ENCODE measurements around the gene XXYLT1.

XXYLT1 gene

DNA sequence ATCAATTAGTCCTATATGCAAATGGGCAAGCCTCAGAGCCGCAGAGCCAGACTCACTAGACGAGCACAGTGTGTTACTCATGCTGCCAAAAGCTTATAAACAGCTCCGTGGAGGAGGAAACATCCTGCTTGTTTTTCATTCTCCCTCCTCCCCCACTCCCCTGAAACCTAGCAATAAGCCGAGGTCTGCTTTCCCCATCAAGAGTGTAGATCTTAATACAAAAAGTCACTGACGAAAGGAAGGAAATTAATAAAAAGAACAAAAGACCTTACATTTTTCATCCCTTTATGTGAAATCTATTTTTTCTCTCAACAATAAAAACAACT is 88.5 kb downstream of the XXYLT1 start:
- no peak for DNase-seq

DNA sequence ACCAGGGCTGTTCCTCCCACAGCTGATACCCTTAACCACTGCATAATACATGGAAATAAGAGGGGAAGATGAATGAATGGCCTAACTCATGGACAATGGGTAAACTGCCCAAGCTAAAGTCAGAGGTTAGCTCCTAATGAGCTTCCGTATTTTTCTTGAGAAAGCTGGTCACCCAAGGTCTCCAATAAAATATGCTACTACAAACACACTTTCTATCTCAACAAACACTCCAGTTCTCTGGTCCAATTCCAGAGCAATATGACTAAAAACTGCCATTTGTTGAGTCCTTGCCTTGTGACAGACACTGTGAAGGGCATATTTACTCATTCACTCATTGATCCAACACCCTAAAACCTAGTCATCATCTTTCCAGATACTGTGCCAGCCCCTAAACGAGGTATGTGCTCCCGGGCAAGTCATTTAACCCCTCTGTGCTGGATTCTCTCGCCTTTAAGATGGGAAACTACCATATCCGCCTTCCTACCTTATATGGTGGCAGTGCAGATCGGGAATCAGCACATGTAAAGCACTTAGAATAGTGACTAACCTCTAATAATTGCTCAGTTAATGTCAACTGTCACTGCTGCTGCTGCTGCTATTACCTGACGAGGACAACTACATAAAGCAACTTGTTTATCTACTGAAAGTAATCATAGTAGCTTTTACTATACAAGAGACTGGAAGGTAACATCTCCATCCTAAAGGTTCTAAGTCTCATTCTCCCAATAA is 89.1 kb downstream of the XXYLT1 start:
- DNase-seq = no peak

DNA sequence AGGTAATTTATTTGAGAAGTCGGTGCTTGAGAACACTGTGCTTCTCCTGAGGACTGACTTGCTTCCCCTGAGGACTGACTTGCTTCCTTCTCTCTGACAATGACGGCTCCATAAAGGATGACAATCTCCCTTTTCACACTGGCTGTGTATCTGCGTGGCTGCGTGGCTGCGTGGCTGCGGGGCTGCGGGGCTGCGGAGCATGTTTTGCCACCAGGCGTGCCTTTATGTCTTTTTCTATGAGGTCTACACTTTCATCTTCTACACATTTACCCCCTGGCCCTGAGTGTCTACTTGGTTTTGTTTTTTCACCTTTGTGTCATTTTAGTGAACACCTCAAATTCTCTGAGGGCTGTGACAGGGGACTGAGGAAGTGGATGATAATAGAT is 89.9 kb downstream of the XXYLT1 start:
- no peak for DNase-seq

DNA sequence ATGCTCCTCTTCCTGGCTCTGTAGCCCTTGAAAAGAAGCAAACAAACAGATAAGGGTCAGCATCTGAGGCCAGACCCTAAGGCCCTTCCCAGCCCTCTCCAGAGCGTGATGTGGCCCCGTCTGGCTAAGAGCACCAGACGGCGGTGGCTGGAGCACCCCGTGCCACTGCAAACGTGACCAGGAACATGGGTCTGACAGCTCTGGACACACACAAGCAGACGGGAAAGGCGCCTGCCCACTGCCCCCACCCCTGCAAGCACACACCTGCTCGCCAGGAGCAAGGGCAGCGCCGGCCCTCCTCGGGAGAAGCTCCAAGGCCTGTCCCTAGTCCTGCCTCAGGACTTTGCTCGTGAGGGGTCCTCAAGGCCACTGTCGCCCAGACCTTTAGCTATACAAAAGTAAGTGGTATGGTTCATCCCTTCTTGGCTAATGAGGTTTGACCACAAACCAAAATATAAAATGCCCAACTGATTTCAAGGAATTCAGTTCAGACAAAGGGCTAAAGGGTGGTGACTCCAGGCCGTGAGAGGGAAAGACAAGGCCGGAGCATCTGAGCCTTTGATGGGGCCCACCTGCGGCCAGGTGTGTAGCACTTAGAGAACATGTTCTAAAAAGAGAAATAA is 90.4 kb downstream of the XXYLT1 start:
- no peak for DNase-seq

DNA sequence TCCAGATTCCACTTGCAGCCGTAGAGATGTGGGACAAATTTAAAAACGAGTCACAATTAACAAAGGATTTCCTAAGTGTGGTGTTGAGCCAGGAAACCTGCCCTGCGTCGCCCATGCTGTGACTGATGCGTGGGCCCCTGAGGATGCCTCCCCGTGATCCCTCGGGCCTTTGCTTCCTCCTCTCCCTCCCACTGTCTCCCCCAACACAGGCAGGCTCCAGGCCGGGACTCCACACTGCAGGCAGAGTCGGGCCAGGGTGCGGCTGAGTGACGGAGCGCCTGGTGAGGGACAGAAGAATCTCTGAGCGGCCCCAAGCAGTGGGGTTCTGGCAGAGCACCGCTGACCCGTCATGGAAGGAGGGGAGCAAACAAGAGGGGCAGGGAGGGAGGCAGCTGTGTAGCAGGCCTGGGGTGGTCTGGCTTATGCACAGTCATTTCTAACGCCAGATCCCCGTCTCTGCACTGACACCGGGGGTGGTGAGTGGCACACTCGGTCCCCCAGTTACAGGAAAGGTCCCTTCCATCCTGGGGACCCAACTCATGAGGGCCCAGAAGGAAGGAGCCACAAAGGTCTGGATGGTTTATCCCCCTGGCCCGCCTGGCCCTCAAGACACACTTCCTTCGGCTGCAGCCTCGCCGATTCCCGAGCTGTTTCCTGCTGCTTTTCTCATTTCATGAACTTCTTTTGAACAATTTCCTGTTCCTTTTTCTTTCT is 91.0 kb downstream of the XXYLT1 start:
- no peak for DNase-seq

DNA sequence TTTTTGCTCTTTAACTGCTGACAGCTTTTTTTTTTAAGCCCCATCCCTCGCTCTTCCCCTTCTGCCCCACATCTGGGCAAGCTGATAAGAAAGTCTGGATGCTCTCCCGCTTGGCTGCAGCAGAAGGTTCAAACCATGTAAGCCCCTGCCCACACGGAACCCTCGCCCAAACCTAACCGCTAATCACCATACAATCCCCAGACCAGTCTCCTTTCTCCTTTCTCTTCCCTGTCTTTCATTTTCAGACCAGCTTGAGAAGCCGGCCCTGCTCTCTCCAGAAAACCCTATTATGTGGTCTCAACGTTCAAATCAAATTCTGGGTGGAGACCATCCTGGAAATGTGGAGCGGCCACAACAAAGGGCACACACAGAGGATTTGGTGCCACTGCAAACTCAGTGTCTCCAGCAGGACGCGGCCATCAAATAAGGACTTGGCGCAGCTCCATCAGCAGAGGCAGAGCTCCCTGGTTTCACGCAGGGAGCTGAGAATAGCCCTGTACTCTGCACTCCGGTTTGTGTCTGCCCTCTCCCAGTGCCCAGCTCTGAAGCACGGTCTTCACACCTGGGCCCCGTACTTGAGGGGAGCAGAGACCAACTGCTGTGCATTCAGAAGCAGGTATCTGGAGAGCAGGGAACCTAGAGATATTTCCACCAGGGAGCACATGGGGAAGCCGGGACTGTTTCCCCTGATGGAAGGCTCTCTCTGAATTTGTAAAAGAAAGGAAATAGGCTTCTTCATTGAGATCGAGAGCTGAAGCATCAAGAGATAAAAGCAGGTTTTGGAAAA is 92.6 kb downstream of the XXYLT1 start:
- no peak for DNase-seq

DNA sequence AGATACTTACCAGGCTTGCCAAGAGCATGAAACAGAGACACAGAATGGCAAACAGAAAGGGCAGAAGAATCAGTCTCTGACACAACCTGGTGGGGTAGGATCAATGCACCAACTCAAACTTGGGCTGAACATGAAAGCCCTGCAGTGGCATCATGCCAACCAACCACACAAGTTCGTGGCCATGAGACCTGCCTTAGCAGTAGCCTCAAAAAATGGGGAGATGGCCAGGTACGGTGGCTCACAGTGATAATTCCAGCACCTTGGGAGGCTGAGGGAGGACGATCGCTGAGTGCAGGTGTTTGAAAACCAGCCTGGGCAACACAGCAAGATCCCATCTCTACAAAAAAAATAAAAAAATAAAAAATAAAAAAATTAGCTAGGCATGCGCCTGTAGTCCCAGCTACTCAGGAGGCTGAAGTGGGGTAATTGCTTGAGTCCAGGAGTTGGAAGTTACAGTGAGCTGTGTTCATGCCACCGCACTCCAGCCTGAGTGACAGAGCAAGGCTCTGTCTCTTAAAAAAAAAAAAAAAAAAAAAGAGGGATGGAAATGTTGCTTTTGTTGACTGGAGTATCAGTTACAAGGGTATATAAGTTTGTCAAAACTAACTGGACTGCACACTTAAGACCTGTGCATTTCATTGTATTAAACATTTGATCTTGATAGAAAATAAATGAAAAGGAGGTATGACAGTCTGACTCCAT is 93.4 kb downstream of the XXYLT1 start:
- DNase-seq = no peak

DNA sequence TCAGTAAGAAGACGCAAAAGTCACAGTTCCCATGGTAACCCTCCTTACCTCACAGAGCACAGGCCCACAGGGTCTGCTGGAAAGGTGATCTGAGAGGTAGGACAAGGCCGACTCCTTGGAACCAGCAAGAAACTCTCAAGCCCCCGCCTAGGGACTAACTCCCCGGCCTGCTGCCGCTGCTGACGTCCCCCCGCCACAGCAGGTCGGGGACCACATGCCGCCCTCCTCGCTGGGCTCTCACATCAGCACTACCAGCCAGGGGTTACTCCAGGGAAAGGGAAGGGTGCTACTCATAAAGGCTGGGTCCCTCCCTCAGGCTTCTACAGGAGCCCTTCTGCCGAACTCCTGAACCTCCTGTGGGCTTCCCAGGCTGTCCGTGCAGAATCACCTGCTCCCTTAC is 94.2 kb downstream of the XXYLT1 start:
- no peak for DNase-seq

DNA sequence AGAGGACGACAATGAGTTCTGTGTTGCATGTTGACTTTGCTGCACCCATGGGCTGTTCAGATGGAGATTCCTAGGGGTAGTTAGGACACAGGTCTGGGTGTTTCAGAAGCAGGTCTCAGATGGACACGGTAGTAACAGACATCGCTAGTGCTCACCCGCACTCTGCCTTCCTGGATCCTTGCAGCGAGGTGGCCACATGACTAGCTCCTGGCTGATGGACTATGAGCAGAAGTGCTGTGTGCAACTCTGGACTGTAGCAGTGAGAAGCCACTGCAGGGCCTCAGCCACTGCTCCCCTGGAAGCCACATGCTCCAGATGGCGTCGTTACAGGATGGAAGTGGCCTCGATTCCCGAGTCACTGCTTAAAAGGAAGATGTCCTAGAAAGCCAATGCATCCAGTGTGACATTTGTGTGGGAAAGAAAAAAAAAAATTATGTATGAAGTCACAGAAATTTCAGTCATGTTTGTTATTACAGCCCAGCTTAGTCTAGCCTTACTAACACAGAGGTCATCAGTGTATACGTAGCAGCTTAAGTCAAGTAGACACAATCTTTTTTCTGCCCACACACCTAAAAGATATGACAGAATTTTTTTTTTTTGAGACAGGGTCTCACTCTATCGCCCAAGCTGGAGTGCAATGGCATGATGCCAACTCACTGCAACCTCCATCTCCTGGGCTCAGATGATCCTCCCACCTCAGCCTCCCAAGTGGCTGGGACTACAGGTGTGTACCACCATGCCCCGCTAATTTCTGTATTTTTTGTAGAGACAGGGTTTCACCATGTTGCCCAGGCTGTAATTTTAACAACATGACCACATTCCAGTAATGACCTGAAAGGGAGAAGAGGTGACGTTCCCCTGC is 95.3 kb downstream of the XXYLT1 start:
- DNase-seq = no peak

DNA sequence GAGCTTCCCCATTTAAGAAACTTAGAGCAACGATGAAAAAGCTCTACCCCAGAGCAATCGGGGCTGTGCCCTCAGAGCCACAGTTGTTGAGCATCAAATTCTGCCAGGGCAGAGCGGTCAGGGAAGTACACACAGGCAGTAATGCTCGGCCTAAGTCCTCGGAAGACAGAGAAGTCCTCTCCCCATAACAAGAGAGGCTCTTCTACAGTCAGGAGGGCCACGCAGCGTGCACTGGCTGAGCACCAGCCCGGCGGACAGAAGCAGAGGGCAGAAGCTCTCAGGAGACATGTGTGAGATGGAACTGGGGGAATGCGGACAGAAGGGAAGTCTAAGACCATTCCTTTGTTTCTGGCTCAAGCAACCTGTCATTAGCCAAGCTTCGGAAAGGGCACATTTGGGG is 95.9 kb downstream of the XXYLT1 start:
- no peak for DNase-seq

DNA sequence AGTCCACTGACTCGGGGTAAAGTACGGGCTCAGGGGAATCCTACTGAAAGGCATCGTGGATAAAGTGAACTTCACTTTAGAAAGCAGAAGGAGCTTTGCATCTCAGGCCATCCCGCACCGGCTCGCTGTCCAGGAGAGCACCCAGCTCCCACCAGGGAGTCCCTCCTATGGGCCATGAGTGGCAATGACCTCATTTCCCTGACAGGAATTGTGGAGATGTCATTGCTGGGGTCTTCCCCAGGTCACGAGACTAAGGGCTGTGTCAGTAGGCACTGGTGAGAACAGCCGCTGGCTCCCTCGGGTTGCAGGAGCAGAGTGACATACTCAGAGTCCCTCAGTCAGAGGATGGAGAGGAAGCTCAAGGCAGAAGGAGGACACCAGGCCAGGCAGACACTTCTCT is 97.3 kb downstream of the XXYLT1 start:
- no peak for DNase-seq

DNA sequence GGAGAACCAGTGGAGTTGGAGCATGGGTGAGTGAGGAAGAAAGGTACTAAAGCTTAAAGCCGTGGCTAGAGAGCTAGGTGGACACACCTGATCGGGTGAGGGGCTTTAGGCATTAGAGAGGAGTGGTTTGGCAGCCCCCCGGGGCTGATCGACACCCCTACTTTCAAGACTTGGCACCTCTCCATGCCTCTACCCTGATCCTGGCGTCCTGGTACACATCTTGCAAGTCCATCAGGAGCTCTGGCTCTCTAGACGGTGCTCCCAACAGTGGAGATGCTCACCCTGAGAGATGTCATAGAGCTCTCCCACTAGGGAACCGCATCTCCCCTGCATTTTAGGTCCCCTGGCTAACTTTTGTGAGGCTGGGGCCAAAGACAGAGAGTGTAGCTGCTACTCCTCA is 98.1 kb downstream of the XXYLT1 start:
- DNase-seq = no peak

DNA sequence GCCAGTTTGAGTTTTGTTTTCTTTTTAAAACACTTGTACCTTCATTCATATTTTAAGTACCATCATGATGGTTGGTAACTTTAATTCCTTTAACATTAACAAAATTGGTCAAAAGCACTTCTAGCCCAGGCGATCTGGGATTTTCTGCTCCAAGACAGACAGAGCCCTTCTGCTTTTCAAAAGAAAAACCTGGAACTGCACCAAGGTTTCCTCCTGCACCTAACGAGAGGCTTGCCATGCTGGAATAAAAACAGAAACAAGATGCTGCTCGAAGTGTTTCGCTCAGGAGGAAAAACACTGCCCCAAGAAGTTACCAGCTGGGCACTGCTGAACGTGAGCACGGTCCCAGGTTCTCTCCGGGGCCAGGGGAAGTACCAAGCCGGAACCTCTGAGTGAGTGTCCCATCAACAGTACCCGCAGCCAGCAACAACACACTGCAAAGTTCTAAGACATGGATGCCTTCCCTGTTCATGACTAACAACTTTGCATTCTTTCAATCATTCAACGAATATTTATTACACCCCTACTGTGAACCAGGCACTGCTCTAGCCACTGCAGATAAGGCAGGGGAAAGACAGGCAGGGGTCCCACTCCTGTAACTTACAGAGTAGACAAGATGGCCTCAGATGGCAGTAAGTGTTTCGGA is 98.8 kb downstream of the XXYLT1 start:
- DNase-seq = no peak

DNA sequence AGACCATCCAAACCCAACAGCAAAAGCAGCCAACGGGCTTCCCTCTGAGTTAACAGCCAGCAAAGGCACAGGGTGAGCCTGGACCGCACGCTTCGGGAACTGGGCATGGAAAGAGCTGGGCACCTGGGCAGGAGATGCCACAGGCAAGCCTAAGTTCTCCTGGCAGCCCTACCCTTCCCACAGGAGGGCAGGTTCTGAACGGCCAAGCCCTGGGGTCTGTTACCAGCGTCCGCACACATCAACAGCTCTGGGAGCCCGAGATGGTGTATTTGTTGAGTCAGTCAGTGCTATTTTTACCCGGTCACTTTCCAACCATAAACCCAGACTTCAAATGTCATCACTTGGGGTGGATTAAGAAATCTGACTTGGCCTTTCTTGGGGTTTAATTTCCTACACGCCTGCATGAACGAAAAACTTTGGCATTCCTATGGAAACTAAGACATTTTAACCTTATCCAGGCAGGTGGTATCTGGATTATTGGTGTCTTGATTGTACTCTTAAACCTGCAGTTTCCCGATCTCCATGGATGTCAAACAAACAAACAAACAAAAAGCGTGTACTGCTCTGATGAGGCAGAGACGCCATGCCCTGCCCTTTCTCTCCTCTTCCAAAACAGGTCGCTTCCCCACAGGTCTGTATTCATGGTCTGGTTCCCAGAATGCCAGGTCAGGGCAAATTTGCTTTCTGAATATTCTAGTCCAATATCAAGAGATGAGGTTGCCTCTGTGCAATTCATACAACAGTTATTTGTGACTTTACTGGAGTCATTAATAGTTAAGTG is 99.7 kb downstream of the XXYLT1 start:
- no peak for DNase-seq

DNA sequence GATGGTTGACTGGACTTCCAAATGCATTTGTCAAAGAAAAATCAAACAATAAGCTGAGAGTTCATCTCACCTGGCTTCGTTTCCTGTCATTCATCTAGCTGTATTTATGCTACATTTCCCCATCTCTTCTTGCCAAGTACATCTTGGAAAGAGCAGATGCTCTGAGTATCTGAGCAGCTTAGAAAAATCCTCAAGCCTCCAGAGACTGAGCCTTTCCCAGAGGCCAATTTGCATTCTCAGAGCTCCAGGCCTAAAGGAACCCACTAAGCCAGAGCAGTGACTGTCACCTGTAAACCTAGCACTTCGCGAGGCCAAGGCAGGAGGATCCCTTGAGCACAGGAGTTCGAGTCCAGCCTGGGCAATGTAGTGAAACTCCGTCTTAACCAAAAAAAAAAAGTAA is 100.5 kb downstream of the XXYLT1 start:
- no peak for DNase-seq

DNA sequence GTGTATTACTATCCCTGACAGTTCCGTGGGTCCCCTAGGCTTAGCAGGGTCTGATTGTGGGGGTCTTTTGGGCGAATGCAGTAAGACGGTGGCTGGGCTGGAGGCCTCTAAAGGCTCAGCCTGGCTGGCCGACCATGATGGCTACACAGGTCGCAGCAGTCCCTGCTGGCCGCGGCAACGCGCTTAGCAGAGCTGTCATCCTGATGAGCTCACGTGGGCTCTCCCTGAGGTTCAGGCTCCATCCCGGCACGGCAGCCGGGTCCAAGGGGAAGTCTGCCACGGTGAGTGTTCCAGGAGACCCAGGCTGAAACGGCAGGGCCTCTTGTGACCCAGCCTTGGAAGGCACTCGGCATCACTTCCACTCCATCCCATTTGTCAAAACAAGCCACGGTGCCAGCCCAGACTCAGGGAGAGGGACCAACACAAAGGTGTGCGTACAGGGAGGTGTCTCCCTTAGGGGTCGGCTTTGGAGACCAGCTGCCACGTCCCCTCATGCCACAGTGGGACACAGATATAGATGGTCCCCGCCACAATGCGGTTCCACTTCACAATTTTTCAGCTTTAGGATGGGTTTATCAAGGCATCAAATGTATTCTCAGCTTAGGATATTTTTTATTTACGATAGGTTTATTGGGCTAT is 101.8 kb downstream of the XXYLT1 start:
- no peak for DNase-seq

DNA sequence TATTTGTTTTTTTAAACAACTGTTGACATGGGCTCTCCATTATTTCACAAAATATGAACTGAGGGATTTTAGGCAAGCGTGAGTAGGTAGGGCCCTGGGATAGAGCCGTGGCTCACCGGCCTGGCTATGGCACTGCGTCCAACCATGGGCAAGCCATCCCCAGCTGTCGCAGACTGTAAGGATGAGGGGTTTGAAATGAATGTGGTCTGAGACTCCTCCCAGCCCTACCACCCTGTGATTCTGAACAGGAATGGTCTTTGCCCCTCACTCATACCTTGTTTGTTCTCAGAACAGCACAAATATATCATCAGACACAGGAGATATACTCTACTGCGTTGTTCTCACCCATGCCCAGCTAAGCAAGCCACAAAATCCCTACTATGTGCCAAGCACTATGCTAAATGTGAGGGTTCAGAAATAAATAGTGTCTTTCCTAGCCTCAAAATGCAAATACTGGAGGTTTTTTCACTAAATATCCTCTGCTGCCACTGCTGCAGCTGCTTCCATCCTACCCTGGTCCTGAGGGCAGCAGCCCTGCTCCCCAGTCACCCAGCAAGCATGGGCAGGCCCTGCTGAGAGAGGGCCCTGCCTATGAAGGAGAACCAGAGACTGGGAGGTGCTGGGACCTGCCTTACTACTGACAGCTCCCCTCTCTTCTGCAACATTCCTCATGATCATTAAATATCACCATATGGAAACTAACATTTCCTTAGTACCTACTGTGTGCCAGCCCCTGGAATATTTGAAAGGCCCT is 102.8 kb downstream of the XXYLT1 start:
- no peak for DNase-seq

DNA sequence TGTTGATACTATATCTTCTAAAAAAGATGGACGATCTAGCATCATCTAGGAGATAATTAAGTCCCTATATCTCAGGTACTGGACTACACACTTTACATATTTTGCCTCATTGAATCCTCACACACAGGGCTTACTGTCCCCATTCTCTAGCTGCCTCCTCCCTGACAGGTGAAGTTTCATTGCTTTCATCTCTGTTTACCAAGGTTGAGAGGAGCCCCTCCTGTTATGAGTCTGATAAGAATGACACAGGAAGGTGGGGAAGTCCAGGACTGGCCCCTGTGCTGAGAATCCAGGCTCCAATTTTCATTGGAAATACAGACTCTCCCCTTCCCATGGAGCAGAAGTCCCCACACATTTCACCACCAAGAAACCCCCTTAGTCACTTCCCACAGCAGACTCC is 105.2 kb downstream of the XXYLT1 start:
- DNase-seq = no peak

DNA sequence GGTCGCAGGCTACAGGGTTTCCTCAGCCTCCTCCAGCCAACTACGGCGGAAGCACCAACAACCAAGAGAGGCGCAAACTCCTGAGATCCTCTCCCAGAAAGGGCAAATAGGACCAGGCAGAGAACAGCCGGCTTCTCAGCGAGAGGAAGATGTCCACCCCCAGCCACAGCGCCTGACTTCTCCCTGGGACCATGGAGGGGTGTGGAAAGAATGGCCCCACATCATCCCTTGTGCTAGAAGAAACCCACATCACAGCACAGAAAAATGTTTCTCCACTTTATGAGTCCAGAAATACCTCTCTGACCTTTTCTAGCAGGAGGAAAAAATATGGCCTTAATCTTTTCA is 105.7 kb downstream of the XXYLT1 start:
- DNase-seq = no peak
